Stimulated activated naive CD8-positive, alpha-beta T cell treated with anti-CD3 and anti-CD28 coated beads, Interleukin-15, amount 100 ng/mL, for 72 hours (primary cell): Measurements from ENCODE around the gene AUTS2.

Experiments used
- ATAC-seq: fragments of 150-1000 bp; cut with Tn5 transposase; 2 replicates; pipeline ENCODE4 v1.10.0; 2021; ENCODE audit warnings: mild to moderate bottlenecking, moderate library complexity
- DNase-seq, 2 donors: peaks; one replicate each; pipeline ENCODE4 v3.0.0; 2021 to 2022
- H3K27ac Mint-ChIP-seq, 2 donors: one replicate each; pipeline ENCODE4 v1.8.0; 2022; ENCODE audit warnings: mild to moderate bottlenecking in 2 of 2, mixed read lengths in 2 of 2, moderate library complexity in 2 of 2
- H3K27me3 Mint-ChIP-seq: one replicate; pipeline ENCODE4 v1.8.0; 2022; ENCODE audit warnings: mixed read lengths
- H3K4me1 Mint-ChIP-seq: one replicate; pipeline ENCODE4 v1.8.0; 2022; ENCODE audit warnings: mild to moderate bottlenecking, mixed read lengths
- H3K4me3 Mint-ChIP-seq, 2 donors: one replicate each; pipeline ENCODE4 v1.8.0; 2022; ENCODE audit warnings: mild to moderate bottlenecking in 2 of 2, mixed read lengths in 2 of 2, moderate library complexity in 1 of 2
- H3K9me3 Mint-ChIP-seq, 2 donors: one replicate each; pipeline ENCODE4 v1.8.0; 2022; ENCODE audit warnings: mixed read lengths in 2 of 2

AUTS2 gene

DNA sequence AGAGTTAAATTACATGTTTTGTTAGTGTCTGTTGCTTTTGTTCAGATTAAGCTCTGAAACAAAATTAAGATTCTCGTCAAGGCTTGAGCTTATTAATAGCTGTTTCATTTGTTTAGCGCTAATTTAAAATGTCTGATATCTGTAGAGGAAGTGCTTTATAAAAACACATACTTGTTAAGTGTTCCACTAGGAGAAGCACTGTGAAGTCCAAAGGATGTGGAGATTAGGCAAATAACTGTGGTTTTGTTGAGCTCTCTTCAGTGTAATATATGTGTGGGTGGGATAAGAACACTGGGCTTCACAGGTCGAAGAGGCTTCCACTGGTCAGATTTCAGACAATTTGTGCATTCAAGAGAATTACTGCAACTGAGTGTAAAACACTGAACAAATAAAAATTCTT lies 242.0 kb downstream of the AUTS2 start:
- H3K4me1 Mint-ChIP-seq: no peaks in the 10 kb centered on the region
- H3K4me3 Mint-ChIP-seq: no peak overlapping the region
- no peak for ATAC-seq
- no peak for DNase-seq
- H3K27ac Mint-ChIP-seq: no peak overlapping the region
- H3K27me3 Mint-ChIP-seq: peaks cover 48% of the 10 kb centered on the region
- no peaks in the 10 kb centered on the region for H3K9me3 Mint-ChIP-seq

GRCh38 chr7:69843653-69844052 lies 245.4 kb downstream of the AUTS2 start:
- Mint-ChIP-seq H3K27ac (no peak overlapping the region), H3K9me3 (no peaks in the 10 kb centered on the region), H3K4me1 (no peaks in the 10 kb centered on the region), H3K27me3 (peaks cover 40% of the 10 kb centered on the region), H3K4me3 (no peak overlapping the region)
- ATAC-seq (no peak), DNase-seq (no peak)

- Mint-ChIP-seq H3K27ac (no peak overlapping the region), H3K27me3 (peaks cover 38% of the 10 kb centered on the region), H3K9me3 (no peaks in the 10 kb centered on the region), H3K4me1 (no peaks in the 10 kb centered on the region), H3K4me3 (no peak overlapping the region)
- no peak for DNase-seq
- ATAC-seq: no peak
These were observed 246.1 kb downstream of the AUTS2 start for GRCh38 chr7:69844264-69844868.

DNA sequence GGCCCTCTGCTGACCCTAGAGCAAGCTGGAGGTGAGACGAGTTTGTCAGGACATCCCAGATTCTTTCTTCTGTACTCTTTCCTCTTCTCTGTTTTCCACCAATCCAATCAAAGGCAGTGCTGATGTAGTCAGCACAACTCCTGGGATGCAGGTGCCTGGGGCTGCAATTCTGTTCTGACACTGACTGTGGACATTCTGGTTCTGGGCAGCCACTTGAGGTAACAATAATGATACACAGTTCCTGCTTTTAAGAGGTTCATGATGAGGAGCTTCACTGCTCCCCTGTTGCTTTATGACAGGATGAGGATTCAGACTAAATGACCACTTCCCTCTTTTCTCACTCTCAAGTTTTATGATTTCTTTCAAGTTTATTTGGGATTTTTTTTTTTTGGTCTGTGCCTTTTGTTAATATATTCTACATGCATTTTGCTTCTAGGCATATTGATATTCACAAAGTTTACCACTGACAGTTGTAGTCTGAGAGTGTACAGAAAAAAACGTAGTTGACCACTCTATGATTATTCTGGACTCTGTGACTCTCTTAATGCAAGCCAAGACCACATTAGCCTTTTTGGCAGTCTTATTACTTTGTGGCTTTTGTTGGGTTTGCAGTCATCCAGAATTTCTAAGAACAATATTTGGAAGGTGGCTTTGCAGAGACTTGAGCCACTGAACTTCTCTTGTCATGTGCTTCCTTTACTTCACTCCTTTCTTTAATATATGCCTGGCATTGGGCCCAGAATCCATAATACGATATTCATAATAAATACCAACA lies 247.6 kb downstream of the AUTS2 start:
- DNase-seq (no peak), ATAC-seq (no peak)
- Mint-ChIP-seq H3K4me3 (no peak overlapping the region), H3K9me3 (no peaks in the 10 kb centered on the region), H3K27ac (no peak overlapping the region), H3K4me1 (no peaks in the 10 kb centered on the region), H3K27me3 (peaks cover 24% of the 10 kb centered on the region)

- H3K4me3 Mint-ChIP-seq: no peak overlapping the region
- H3K27me3 Mint-ChIP-seq: peaks cover 8% of the 10 kb centered on the region
- DNase-seq (no peak), ATAC-seq (no peak)
- no peaks in the 10 kb centered on the region for H3K9me3 Mint-ChIP-seq
- no peaks in the 10 kb centered on the region for H3K4me1 Mint-ChIP-seq
- H3K27ac Mint-ChIP-seq: no peak overlapping the region
These were observed 249.8 kb downstream of the AUTS2 start for GRCh38 chr7:69847921-69848612.

DNA sequence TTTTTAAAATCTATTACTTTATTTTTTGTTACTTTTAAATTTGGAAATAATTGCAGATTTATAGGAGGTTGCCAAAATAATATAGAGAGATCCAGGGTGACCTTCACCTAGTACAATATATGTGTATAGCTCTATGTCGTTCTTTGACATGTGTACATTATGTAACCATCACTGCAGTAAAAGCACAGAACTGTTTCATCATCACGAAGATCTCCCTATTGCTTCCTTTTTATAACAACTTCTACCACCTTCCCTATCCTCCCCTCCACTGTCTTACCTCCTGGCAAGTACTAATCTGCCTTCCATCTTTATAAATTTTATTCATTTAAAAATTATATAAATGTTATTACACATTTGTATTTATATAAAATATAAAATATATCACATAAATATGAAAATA lies 251.0 kb downstream of the AUTS2 start:
- H3K27ac Mint-ChIP-seq: no peak overlapping the region
- no peaks in the 10 kb centered on the region for H3K4me1 Mint-ChIP-seq
- H3K9me3 Mint-ChIP-seq: no peaks in the 10 kb centered on the region
- no peaks in the 10 kb centered on the region for H3K27me3 Mint-ChIP-seq
- no peak overlapping the region for H3K4me3 Mint-ChIP-seq
- no peak for ATAC-seq
- no peak for DNase-seq

DNA sequence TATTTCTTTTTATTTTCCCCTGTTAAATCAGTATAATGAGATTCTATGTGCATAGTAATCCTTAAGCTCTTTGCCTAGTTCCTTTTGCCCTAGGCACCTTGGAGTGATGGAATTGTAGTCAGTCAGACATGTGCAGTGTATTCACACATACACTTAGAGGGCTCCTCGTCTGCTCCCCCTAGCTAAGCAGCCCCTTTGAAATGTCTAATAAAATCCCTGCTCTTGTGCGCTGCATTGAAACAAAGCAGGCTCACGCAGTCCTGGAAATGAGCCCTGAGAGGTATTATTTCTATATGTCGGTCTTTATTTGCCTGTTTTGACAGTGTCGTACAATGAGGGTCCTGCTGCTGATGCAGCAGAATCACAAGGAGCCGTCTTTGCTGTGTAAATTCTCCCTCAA lies 258.7 kb downstream of the AUTS2 start:
- ATAC-seq: no peak
- H3K27ac Mint-ChIP-seq: no peak overlapping the region
- peaks cover 23% of the 10 kb centered on the region for H3K27me3 Mint-ChIP-seq
- DNase-seq: no peak
- no peak overlapping the region for H3K4me3 Mint-ChIP-seq
- H3K9me3 Mint-ChIP-seq: no peaks in the 10 kb centered on the region
- no peaks in the 10 kb centered on the region for H3K4me1 Mint-ChIP-seq

- ATAC-seq (no peak), DNase-seq (no peak)
- Mint-ChIP-seq H3K27me3 (peaks cover 23% of the 10 kb centered on the region), H3K4me1 (no peaks in the 10 kb centered on the region), H3K27ac (peak overlapping the region in 1 of 2 donors; percentile 49), H3K4me3 (no peak overlapping the region), H3K9me3 (no peaks in the 10 kb centered on the region)
These were observed 260.2 kb downstream of the AUTS2 start for GRCh38 chr7:69858471-69858870.

DNA sequence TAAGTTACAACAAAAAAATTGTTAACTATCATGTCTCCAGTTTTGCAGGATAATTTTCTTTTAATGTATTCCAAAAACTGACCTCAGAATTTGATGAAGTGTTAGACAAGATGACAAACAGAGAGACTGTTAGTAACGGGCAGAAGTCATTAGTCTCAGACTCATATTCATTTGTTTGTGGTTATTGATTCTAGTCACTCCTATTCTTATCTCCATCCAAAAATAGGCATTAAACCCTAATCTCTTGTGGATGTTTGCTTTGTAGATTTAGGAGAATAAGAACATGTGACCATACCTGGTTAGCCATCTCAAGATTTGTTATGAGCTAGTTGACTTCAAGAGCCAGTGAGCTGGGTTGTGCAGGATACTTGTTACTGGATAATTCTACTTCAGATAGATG lies 261.1 kb downstream of the AUTS2 start:
- Mint-ChIP-seq H3K4me1 (no peaks in the 10 kb centered on the region), H3K27ac (no peak overlapping the region), H3K9me3 (no peaks in the 10 kb centered on the region), H3K27me3 (peaks cover 29% of the 10 kb centered on the region), H3K4me3 (no peak overlapping the region)
- no peak for ATAC-seq
- no peak for DNase-seq

DNA sequence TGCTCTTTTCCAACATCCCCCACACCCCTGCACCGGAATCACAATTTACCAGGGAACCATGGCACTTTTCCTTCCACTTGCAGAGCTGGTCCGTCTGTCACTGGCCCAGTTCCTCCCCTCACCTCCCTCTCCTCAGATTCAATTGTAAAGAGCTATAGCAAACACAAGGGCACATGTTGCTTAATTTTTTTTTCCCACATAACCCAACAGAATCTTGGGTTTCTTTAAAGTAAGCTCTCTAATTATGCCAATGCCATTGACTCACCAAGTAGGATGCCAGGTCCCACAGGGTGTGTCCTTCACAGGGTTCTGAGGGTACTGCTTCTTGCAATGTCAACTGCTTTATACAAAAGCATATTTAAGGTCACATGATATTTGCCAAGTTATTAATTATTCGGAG lies 262.2 kb downstream of the AUTS2 start:
- DNase-seq: no peak
- Mint-ChIP-seq H3K4me3 (no peak overlapping the region), H3K27me3 (peaks cover 32% of the 10 kb centered on the region), H3K27ac (no peak overlapping the region), H3K4me1 (no peaks in the 10 kb centered on the region), H3K9me3 (no peaks in the 10 kb centered on the region)
- ATAC-seq: no peak

DNA sequence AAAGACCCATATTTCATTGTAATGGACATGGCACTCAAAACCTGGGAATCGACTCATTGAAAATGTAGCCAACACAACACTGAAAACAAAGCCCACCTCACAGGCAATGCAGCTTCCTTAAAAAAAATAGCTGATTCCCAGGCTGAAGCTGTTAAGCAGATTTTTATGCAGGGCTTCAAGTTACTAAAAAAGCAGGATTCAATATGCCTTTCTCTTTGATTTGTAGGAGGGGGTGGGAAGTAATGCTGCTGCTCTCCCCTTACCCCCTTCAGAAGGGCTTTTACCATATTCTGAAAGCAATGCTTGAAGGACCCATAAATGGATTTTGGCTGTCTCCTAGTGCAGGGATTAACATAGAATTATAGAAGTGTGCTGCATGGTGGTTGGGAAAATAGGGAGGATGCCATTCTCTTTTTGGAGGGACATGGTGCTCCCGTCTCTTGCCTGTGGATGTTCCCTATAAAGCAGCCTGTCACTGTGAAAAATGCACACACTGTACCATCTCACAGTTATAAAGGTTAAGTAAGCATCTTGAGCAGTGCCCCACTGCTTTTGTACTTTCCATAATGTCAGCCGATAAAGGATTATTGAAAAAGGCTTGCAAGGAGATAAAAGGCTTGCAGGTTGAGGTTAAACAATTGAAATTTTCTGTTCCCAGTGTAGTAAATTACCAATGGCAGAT lies 262.8 kb downstream of the AUTS2 start:
- no peak for ATAC-seq
- peaks cover 32% of the 10 kb centered on the region for H3K27me3 Mint-ChIP-seq
- H3K4me1 Mint-ChIP-seq: no peaks in the 10 kb centered on the region
- DNase-seq: no peak
- H3K4me3 Mint-ChIP-seq: no peak overlapping the region
- H3K27ac Mint-ChIP-seq: no peak overlapping the region
- no peaks in the 10 kb centered on the region for H3K9me3 Mint-ChIP-seq

GRCh38 chr7:69862413-69863064 lies 264.3 kb downstream of the AUTS2 start:
- Mint-ChIP-seq H3K9me3 (no peaks in the 10 kb centered on the region), H3K4me3 (no peak overlapping the region), H3K27ac (no peak overlapping the region), H3K4me1 (no peaks in the 10 kb centered on the region), H3K27me3 (peaks cover 28% of the 10 kb centered on the region)
- DNase-seq (no peak), ATAC-seq (no peak)

- H3K4me1 Mint-ChIP-seq: no peaks in the 10 kb centered on the region
- H3K9me3 Mint-ChIP-seq: no peaks in the 10 kb centered on the region
- H3K27me3 Mint-ChIP-seq: peaks cover 16% of the 10 kb centered on the region
- no peak for DNase-seq
- H3K4me3 Mint-ChIP-seq: no peak overlapping the region
- ATAC-seq: no peak
- no peak overlapping the region for H3K27ac Mint-ChIP-seq
These were observed 266.0 kb downstream of the AUTS2 start for GRCh38 chr7:69864274-69864673.

DNA sequence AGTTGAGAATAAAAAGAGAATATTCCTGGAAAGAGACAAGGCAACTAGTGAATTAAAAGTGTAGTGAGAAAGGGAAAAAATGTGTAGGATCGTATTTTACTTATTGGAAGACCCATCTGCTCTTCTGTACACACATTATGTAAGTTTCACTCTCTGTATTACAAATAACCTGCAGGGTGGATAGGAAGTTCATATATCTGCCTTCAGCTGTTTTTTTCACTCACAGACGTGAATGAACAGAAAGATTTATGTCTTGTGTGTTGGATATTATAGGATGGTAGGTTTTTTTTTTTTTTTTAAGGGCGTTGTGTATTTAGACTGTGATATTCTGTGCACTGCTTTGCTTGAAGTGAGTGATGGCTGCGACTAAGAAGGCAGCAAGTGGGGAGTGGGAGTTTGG lies 266.5 kb downstream of the AUTS2 start:
- peaks cover 16% of the 10 kb centered on the region for H3K27me3 Mint-ChIP-seq
- DNase-seq: no peak
- ATAC-seq: no peak
- H3K9me3 Mint-ChIP-seq: no peaks in the 10 kb centered on the region
- H3K27ac Mint-ChIP-seq: no peak overlapping the region
- no peaks in the 10 kb centered on the region for H3K4me1 Mint-ChIP-seq
- no peak overlapping the region for H3K4me3 Mint-ChIP-seq

- Mint-ChIP-seq H3K9me3 (no peaks in the 10 kb centered on the region), H3K4me1 (no peaks in the 10 kb centered on the region), H3K27me3 (peaks cover 8% of the 10 kb centered on the region), H3K4me3 (no peak overlapping the region), H3K27ac (no peak overlapping the region)
- no peak for ATAC-seq
- DNase-seq: no peak
These were observed 270.6 kb downstream of the AUTS2 start for GRCh38 chr7:69868921-69869320.
